Hepatocyte (in vitro differentiated cells): ENCODE data around the gene MMP28. TPM values are rescaled to one million over a fixed set of nuclear protein-coding genes. Genes with fewer than 3 reads are reported as not detected.
A peak's percentile ranks its signal among the peaks of the same experiment; 100 is the strongest.

Source experiments
- DNase-seq: peaks from one replicate; pipeline ENCODE4 v3.0.0-alpha.2; 2016; ENCODE audit warnings: low spot score
- H2AFZ ChIP-seq: fragments of 200-600 bp; sonication (generic); 2 replicates; pipeline ENCODE4 v1.6.0; 2016; ENCODE audit warnings: antibody characterized with exemption, mild to moderate bottlenecking
- H3K27ac ChIP-seq: fragments of 200-600 bp; sonication (generic); 2 replicates; pipeline ENCODE4 v1.5.1; 2016; ENCODE audit warnings: mild to moderate bottlenecking
- H3K27me3 ChIP-seq: fragments of 200-600 bp; sonication (generic); 2 replicates; pipeline ENCODE4 v1.6.1; 2016
- H3K36me3 ChIP-seq: fragments of 200-600 bp; sonication (generic); replicated peaks from 2 replicates; pipeline ENCODE4 v1.5.1; 2016; ENCODE audit warnings: low read depth; ENCODE audit not compliant: insufficient read depth
- H3K4me1 ChIP-seq: fragments of 200-600 bp; sonication (generic); 2 replicates; pipeline ENCODE4 v1.5.1; 2016; ENCODE audit warnings: mild to moderate bottlenecking, moderate library complexity; ENCODE audit not compliant: insufficient read depth
- H3K4me2 ChIP-seq: fragments of 200-600 bp; sonication (generic); 2 replicates; pipeline ENCODE4 v1.6.0; 2016
- H3K4me3 ChIP-seq: fragments of 200-600 bp; sonication (generic); 2 replicates; pipeline ENCODE4 v1.5.1; 2016; ENCODE audit warnings: mild to moderate bottlenecking
- H3K79me2 ChIP-seq: fragments of 200-600 bp; sonication (generic); 2 replicates; pipeline ENCODE4 v1.6.0; 2017; ENCODE audit warnings: mild to moderate bottlenecking
- H3K9me2 ChIP-seq: fragments of 200-600 bp; sonication (generic); replicated peaks from 2 replicates; pipeline ENCODE4 v1.6.0; 2017; ENCODE audit warnings: mild to moderate bottlenecking; ENCODE audit not compliant: insufficient read depth
- H3K9me3 ChIP-seq: fragments of 200-600 bp; sonication (generic); 2 replicates; pipeline ENCODE4 v1.5.1; 2016; ENCODE audit warnings: low read depth, mild to moderate bottlenecking
- H4K20me1 ChIP-seq: fragments of 200-600 bp; sonication (generic); 2 replicates; pipeline ENCODE4 v1.6.0; 2016; ENCODE audit warnings: mild to moderate bottlenecking; ENCODE audit not compliant: insufficient read depth, poor library complexity, severe bottlenecking
- EZH2 ChIP-seq: fragments of 200-600 bp; sonication (generic); IDR thresholded peaks from 2 replicates; pipeline ENCODE4 v1.6.1; 2016; ENCODE audit warnings: antibody characterized with exemption, mild to moderate bottlenecking, borderline replicate concordance
- EZH2phosphoT487 ChIP-seq: fragments of 200-600 bp; sonication (generic); IDR thresholded peaks from one replicate; pipeline ENCODE4 v1.6.1; 2018; ENCODE audit warnings: antibody characterized with exemption, mild to moderate bottlenecking, low read depth, moderate library complexity; ENCODE audit not compliant: unreplicated experiment, severe bottlenecking
- WGBS: methylation state at CpG from one replicate; pipeline ENCODE4 v1.1.6; 2016; ENCODE audit warnings: low lambda C conversion rate; ENCODE audit errors: missing lambda C conversion rate; 5-methylcytosine and 5-hydroxymethylcytosine counted together
- polyA plus RNA-seq: library from polyadenylated mRNA; unstranded; fragments of >200 nt; fragmentation: Nextera tagmentation; extraction: Ambion mirVana; gene quantifications from 2 replicates; pipeline ENCODE4 v1.2.1, GENCODE V29; 2016
- total RNA-seq: library from RNA; depleted of rRNA; stranded (reverse); fragments of >200 nt; gene quantifications from 2 replicates; pipeline ENCODE4 v1.2.3, GENCODE V29; 2014
- TF ChIP-seq, protein P1 (sequence below): fragments of 200-600 bp; sonication (generic); IDR thresholded peaks from 2 replicates; pipeline ENCODE4 v1.5.1; 2016; ENCODE audit warnings: antibody characterized with exemption, mild to moderate bottlenecking; ENCODE audit not compliant: poor library complexity

Gene MMP28
- total and polyA plus RNA-seq, 2 experiments from 2014 or later: 12.0 to 18.0 TPM

DNA sequence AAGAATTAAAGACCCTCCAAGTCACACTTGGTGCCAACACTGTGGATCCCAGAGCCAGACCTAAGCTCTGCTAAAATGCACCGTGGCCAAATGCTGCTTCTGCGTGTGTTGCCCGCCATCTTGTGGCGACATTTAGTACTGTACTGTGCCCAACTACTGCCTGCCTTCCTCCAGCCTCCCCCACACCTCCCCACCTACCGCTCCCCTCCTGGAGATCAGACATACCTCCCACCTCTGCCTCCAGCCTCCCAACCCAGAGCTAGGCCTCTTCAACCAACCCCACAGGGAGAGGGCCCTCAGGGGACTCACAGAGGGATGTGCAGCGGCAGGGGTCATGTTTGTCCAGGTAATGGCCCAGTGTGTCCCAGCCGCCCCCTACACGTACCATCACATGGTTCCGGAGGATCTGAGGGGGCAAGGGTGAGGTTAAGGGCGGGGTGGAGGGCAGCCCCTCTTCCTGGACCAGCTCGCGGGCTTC lies 47.9 kb downstream of the MMP28 start:
- Histone ChIP-seq H3K27ac (no peak overlapping the region), H3K4me1 (peaks cover 5% of the 10 kb centered on the region), H3K36me3 (no peaks in the 10 kb centered on the region), H4K20me1 (no peaks in the 10 kb centered on the region), H2AFZ (no peak overlapping the region), H3K9me2 (no peaks in the 10 kb centered on the region), H3K4me3 (no peak overlapping the region), H3K27me3 (peaks cover 30% of the 10 kb centered on the region), H3K4me2 (no peak overlapping the region), H3K9me3 (no peaks in the 10 kb centered on the region), H3K79me2 (no peaks in the 10 kb centered on the region)
- DNase-seq: peak; percentile 88
- 44% methylated on average over 12 of the region's 12 CpGs for WGBS
- TF ChIP-seq EZH2: no peak
- TF ChIP-seq EZH2phosphoT487: no peak
- TF ChIP-seq, protein P1, sequence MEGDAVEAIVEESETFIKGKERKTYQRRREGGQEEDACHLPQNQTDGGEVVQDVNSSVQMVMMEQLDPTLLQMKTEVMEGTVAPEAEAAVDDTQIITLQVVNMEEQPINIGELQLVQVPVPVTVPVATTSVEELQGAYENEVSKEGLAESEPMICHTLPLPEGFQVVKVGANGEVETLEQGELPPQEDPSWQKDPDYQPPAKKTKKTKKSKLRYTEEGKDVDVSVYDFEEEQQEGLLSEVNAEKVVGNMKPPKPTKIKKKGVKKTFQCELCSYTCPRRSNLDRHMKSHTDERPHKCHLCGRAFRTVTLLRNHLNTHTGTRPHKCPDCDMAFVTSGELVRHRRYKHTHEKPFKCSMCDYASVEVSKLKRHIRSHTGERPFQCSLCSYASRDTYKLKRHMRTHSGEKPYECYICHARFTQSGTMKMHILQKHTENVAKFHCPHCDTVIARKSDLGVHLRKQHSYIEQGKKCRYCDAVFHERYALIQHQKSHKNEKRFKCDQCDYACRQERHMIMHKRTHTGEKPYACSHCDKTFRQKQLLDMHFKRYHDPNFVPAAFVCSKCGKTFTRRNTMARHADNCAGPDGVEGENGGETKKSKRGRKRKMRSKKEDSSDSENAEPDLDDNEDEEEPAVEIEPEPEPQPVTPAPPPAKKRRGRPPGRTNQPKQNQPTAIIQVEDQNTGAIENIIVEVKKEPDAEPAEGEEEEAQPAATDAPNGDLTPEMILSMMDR: peak; percentile 88

DNA sequence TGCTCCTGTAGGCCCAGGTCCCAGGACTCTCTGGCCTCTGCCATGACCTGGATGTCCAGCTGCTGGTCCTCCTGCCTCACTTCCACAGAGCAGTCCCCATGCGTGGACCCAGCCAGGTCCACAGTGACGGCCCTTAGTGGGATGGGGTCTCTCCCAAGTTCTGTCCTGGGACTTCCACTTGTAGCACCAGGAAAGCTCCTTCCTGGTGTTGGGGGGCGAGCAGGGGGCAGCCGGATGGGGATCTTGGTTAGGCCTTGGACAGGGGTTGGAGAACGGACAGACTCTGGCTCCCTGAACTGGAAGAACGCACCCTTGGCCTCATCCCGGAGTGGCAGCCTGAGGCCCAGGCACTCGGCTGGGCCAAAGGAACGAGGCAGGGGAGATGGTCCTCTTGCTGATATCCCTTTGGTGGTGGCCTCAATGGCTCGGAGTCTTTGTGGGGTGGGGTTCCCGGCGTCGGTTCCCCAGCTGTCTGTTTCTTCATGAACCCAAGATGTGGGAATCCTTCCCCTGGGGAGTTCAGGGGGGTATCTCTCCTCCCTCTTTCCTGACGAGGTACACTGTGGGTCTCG lies 49.6 kb downstream of the MMP28 start:
- 84% methylated on average over 15 of the region's 15 CpGs for WGBS
- no peaks in the 10 kb centered on the region for H4K20me1 ChIP-seq
- H3K27me3 ChIP-seq: peaks cover 45% of the 10 kb centered on the region
- H2AFZ ChIP-seq: no peak overlapping the region
- DNase-seq: no peak
- peaks cover 5% of the 10 kb centered on the region for H3K4me1 ChIP-seq
- H3K4me3 ChIP-seq: no peak overlapping the region
- no peaks in the 10 kb centered on the region for H3K9me3 ChIP-seq
- no peaks in the 10 kb centered on the region for H3K9me2 ChIP-seq
- no peaks in the 10 kb centered on the region for H3K36me3 ChIP-seq
- H3K4me2 ChIP-seq: no peak overlapping the region
- no peaks in the 10 kb centered on the region for H3K79me2 ChIP-seq
- H3K27ac ChIP-seq: no peak overlapping the region
- no peak for TF ChIP-seq EZH2phosphoT487
- TF ChIP-seq, protein P1: no peak
- TF ChIP-seq EZH2: no peak

DNA sequence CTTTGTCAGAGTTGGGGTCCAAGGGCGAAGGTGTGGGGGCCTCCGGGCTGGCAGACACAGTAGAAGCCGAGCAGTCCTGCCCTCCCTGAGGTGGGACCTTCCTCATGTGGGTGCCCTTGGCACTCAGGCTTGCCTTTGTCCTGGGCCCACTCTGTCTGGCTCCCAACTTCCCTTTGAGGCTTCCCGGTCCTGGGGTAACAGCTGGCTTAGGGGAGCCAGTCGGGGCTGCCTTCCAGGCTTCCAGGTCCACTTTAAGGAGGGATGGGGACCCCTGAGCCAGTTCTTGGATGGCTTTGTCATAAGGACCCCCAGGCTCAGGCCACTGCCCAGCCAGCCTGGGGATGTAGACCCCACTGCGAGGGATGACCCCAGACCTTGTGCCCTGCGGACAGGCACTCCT lies 50.2 kb downstream of the MMP28 start:
- TF ChIP-seq EZH2: no peak
- TF ChIP-seq, protein P1: no peak
- no peak for TF ChIP-seq EZH2phosphoT487
- H3K27me3 ChIP-seq: peaks cover 45% of the 10 kb centered on the region
- 83% methylated on average over 7 of the region's 7 CpGs for WGBS
- H3K4me1 ChIP-seq: peaks cover 5% of the 10 kb centered on the region
- H3K27ac ChIP-seq: no peak overlapping the region
- no peak overlapping the region for H3K4me3 ChIP-seq
- no peaks in the 10 kb centered on the region for H4K20me1 ChIP-seq
- DNase-seq: no peak
- no peak overlapping the region for H2AFZ ChIP-seq
- no peaks in the 10 kb centered on the region for H3K9me3 ChIP-seq
- H3K36me3 ChIP-seq: no peaks in the 10 kb centered on the region
- no peak overlapping the region for H3K4me2 ChIP-seq
- no peaks in the 10 kb centered on the region for H3K9me2 ChIP-seq
- H3K79me2 ChIP-seq: no peaks in the 10 kb centered on the region
